Keratinocyte (primary cell): Measurements from ENCODE around the gene MYH2. TPM values are rescaled to one million over a fixed set of nuclear protein-coding genes. Genes with fewer than 3 reads are reported as not detected.

Experiments
- DNase-seq: peaks from one replicate; pipeline ENCODE4 v3.0.0-alpha.2; 2011; ENCODE audit warnings: low read depth, missing footprints, low spot score
- FAIRE-seq: peaks from 2 replicates; lab custom pipeline; 2011; peaks lifted over from hg19 to GRCh38; lab: Jason Lieb, UNC
- H2AFZ ChIP-seq: 2 replicates; pipeline ENCODE4 v1.6.0; 2012; ENCODE audit warnings: low read length, control low read depth, inconsistent platforms; ENCODE audit not compliant: control insufficient read depth
- H3K27ac ChIP-seq: 2 replicates; pipeline ENCODE4 v1.5.1; 2011; ENCODE audit warnings: low read length; ENCODE audit not compliant: control insufficient read depth, insufficient read depth
- H3K27me3 ChIP-seq: 3 replicates; pipeline ENCODE4 v1.6.0; 2011; ENCODE audit warnings: low read length; ENCODE audit not compliant: control insufficient read depth, insufficient read depth; ENCODE audit errors: extremely low read depth
- H3K36me3 ChIP-seq, 2 experiments: 2 replicates in 1 of 2; 3 replicates in 1 of 2; pipeline ENCODE4 v1.5.1; 2011; ENCODE audit warnings: low read length in 2 of 2, mild to moderate bottlenecking in 1 of 2; ENCODE audit not compliant: control insufficient read depth in 2 of 2, insufficient read depth in 2 of 2; ENCODE audit errors: extremely low read depth in 1 of 2
- H3K4me1 ChIP-seq: 3 replicates; pipeline ENCODE4 v1.5.1; 2011; ENCODE audit warnings: low read length; ENCODE audit not compliant: control insufficient read depth, insufficient read depth; ENCODE audit errors: extremely low read depth
- H3K4me2 ChIP-seq: 3 replicates; pipeline ENCODE4 v1.6.0; 2011; ENCODE audit warnings: low read depth, low read length; ENCODE audit not compliant: control insufficient read depth, insufficient read depth; ENCODE audit errors: extremely low read depth
- H3K4me3 ChIP-seq, 3 experiments: fragments of 200-600 bp in 1 of 3; sonication (generic) in 1 of 3; 2 replicates in 2 of 3; 3 replicates in 1 of 3; pipeline ENCODE4 v1.5.1; 2011 to 2016; ENCODE audit warnings: low read length in 3 of 3, mild to moderate bottlenecking in 3 of 3, control low read depth in 2 of 3, inconsistent platforms in 1 of 3, low read depth in 1 of 3, mixed read lengths in 1 of 3, mixed run types in 1 of 3, moderate library complexity in 1 of 3; ENCODE audit not compliant: control insufficient read depth in 2 of 3, insufficient read depth in 2 of 3; ENCODE audit errors: extremely low read depth in 1 of 3
- H3K79me2 ChIP-seq: 2 replicates; pipeline ENCODE4 v1.6.0; 2012; ENCODE audit warnings: low read length; ENCODE audit not compliant: control insufficient read depth, insufficient read depth
- H3K9ac ChIP-seq: 3 replicates; pipeline ENCODE4 v1.6.0; 2011; ENCODE audit warnings: low read length; ENCODE audit not compliant: control insufficient read depth, insufficient read depth; ENCODE audit errors: extremely low read depth
- H3K9me1 ChIP-seq: 3 replicates; pipeline ENCODE4 v1.6.0; 2011; ENCODE audit warnings: low read length; ENCODE audit not compliant: control insufficient read depth, insufficient read depth; ENCODE audit errors: extremely low read depth
- H3K9me3 ChIP-seq: 2 replicates; pipeline ENCODE4 v1.5.1; 2012; ENCODE audit warnings: low read depth, low read length; ENCODE audit not compliant: control insufficient read depth
- H4K20me1 ChIP-seq: 3 replicates; pipeline ENCODE4 v1.6.0; 2011; ENCODE audit warnings: low read length; ENCODE audit not compliant: control insufficient read depth, insufficient read depth; ENCODE audit errors: extremely low read depth
- CTCF ChIP-seq, 3 experiments: IDR thresholded peaks in 1 of 3; conservative IDR thresholded peaks in 1 of 3; optimal IDR thresholded peaks in 1 of 3; 2 replicates in 2 of 3; 3 replicates in 1 of 3; pipeline versions ENCODE3 to v1.5.1; 2011; ENCODE audit warnings: low read length in 3 of 3, mild to moderate bottlenecking in 3 of 3, moderate library complexity in 2 of 3, control low read depth in 1 of 3, inconsistent platforms in 1 of 3; ENCODE audit not compliant: insufficient read depth in 2 of 3; ENCODE audit errors: extremely low read depth in 1 of 3
- EZH2 ChIP-seq: IDR thresholded peaks from one replicate; pipeline ENCODE4 v1.6.1; 2012; ENCODE audit warnings: inconsistent platforms, mild to moderate bottlenecking, low read length, moderate library complexity
- dilution Hi-C: fragments of 300-500 bp; cut with MboI; formaldehyde crosslinking; loops from one replicate; pipeline ENCODE4 v1.7.0; 2020; ENCODE audit warnings: low sequenced_read_pairs; ENCODE audit not compliant: extremely low pct_ligation_motif_present
- polyA plus RNA-seq, 5 experiments: library from polyadenylated mRNA; depleted of rRNA in 3 of 5; stranded (reverse) in 3 of 5; stranded (forward) in 1 of 5; unstranded in 1 of 5; fragments of >200 nt; gene quantifications; 1 replicate in 1 of 5; 2 replicates in 3 of 5; 3 replicates in 1 of 5; pipeline versions ENCODE4 v1.2.1 to v1.2.3, GENCODE V29; 2011 to 2012; ENCODE audit warnings: missing spikeins in 2 of 5, low read depth in 1 of 5, low replicate concordance in 1 of 5

Gene MYH2
- polyA plus RNA-seq, 1 donor (not counting 4 experiments of a cell fraction or from before 2014, with no cell fraction given), result not detected

DNA sequence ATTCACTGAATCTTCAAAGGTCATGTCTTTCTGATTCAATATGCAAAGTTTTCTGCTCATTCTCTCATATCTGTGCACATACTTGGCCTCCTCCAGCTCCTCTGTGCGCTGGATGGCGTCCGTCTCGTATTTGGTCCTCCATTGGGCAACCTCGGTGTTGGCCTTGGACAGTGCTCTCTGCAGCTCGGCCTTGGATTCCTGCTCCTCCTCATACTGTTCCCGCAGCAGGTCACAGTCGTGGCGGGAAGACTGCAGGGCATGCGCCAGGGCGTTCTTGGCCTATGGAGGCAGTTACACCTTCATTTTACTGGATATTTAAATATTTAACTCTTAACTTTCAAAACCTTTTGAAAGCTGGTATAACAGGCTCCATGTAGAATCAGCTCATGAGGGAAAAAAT lies 22.9 kb downstream of the MYH2 start:
- dilution Hi-C loops, result no loop called here
- Histone ChIP-seq H3K4me2 (no peak overlapping the region), H3K9ac (no peak overlapping the region), H3K27me3 (no peaks in the 10 kb centered on the region), H3K4me3 (no peak overlapping the region), H3K4me1 (no peaks in the 10 kb centered on the region), H3K27ac (no peak overlapping the region), H4K20me1 (no peaks in the 10 kb centered on the region), H3K79me2 (no peaks in the 10 kb centered on the region), H3K36me3 (no peaks in the 10 kb centered on the region), H3K9me1 (no peaks in the 10 kb centered on the region), H2AFZ (no peak overlapping the region), H3K9me3 (no peaks in the 10 kb centered on the region)
- FAIRE-seq (no peak), DNase-seq (no peak)
- TF ChIP-seq CTCF (optimal IDR thresholded peaks at IDR 0.05 in 1 of 3, IDR thresholded peaks at IDR 0.05 in 1 of 3, conservative IDR thresholded peaks at IDR 0.05 in 1 of 3; ENCODE audit: extremely low read depth in 1 of 3, insufficient read depth in 2 of 3, low read length in 3 of 3), result no peak
- TF ChIP-seq EZH2, result no peak

DNA sequence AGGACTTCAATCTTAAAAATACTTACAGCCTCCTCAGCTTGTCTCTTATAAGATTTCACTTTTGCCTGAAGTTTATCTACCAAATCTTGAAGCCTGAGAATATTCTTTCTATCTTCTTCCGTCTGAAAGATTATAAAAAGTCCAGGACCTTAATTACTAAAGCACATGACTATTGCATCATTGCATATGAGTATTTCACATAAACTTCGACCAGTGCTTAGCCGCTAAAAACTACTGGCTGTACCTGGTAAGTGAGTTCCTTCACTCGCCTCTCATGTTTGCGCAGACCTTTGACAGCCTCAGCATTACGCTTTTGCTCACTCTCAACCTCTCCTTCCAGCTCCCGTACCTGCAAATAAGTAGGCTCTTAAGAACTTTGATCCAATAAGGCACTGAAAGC lies 26.4 kb downstream of the MYH2 start:
- Histone ChIP-seq H3K4me3 (no peak overlapping the region), H3K27me3 (no peaks in the 10 kb centered on the region), H3K4me2 (no peak overlapping the region), H3K9ac (no peak overlapping the region), H3K79me2 (no peaks in the 10 kb centered on the region), H3K9me3 (no peaks in the 10 kb centered on the region), H3K9me1 (no peaks in the 10 kb centered on the region), H4K20me1 (no peaks in the 10 kb centered on the region), H3K4me1 (no peaks in the 10 kb centered on the region), H3K36me3 (no peaks in the 10 kb centered on the region), H2AFZ (no peak overlapping the region), H3K27ac (no peak overlapping the region)
- no peak for TF ChIP-seq EZH2
- no peak for FAIRE-seq
- dilution Hi-C loops, result no loop called here
- no peak for DNase-seq

DNA sequence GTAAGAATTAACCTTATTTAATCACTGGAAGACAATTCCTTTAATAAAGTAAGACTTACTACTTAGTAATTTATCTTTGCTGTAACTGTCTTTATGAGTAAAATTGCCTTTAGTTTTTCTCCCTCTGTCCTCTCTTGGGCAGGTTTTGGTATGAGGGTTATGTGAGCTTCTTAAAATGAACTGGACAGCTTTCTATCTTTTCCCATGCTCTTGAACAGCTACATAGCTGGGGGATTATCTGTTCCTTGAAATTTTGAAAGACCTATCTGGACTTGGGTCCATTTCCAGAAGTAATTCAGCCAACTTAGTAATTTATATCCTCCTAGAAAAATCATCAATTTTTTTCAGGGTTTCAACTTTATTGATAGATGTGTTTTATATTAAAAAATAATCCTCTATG lies 27.5 kb downstream of the MYH2 start:
- no peaks in the 10 kb centered on the region for H3K9me3 ChIP-seq
- no peaks in the 10 kb centered on the region for H3K36me3 ChIP-seq
- H3K4me3 ChIP-seq, result no peak overlapping the region
- no peaks in the 10 kb centered on the region for H4K20me1 ChIP-seq
- H3K4me2 ChIP-seq, result no peak overlapping the region
- H3K27ac ChIP-seq, result no peak overlapping the region
- H3K9me1 ChIP-seq, result no peaks in the 10 kb centered on the region
- H3K79me2 ChIP-seq, result no peaks in the 10 kb centered on the region
- no peak overlapping the region for H2AFZ ChIP-seq
- H3K4me1 ChIP-seq, result no peaks in the 10 kb centered on the region
- dilution Hi-C loops, result no loop called here
- TF ChIP-seq CTCF (optimal IDR thresholded peaks at IDR 0.05 in 1 of 3, IDR thresholded peaks at IDR 0.05 in 1 of 3, conservative IDR thresholded peaks at IDR 0.05 in 1 of 3; ENCODE audit: extremely low read depth in 1 of 3, insufficient read depth in 2 of 3, low read length in 3 of 3) (no peak), EZH2 (no peak)
- no peaks in the 10 kb centered on the region for H3K27me3 ChIP-seq
- H3K9ac ChIP-seq, result no peak overlapping the region
- FAIRE-seq (no peak), DNase-seq (no peak)
